ENCODE data around the gene DTNBP1. TPM values are rescaled to one million over a fixed set of nuclear protein-coding genes. Genes with fewer than 3 reads are reported as not detected.

Gene DTNBP1
- total and polyA plus RNA-seq, 2 of the 13 experiments (the other 11 are each of a cell fraction or from before 2014, with no cell fraction given) = 6.6 to 19.1 TPM

DNA sequence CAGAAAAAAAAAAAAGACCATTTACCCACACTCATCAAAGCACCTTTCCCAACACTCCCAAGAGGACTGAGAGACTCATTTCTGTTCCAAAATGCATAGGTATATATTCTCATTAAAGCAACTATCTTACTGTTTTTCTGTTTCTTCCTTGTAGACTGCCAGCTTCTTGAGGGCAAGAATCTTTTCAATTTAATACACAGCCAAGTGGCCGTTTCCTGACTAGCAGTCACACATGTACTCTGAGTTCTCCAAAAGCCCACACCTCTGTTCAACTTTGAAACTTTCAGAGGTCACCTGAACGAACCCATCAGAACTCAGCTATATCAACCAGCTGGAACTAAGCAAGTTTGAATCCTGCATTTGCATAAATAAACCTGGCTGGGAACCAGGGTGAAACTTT lies 92.7 kb downstream of the DTNBP1 start:
- WGBS (ENCODE audit: low lambda C conversion rate) = 81% methylated on average over 2 of the region's 2 CpGs
- FAIRE-seq = no peak
- Histone ChIP-seq H3K9ac (ENCODE audit: insufficient read depth, low read depth, low read length) (no peak overlapping the region), H3K27ac (ENCODE audit: extremely low read length, insufficient read depth, low read length) (no peak overlapping the region), H3K79me2 (ENCODE audit: insufficient read depth, low read length) (no peaks in the 10 kb centered on the region), H3K4me1 (ENCODE audit: insufficient read depth, low read length) (peaks cover 11% of the 10 kb centered on the region), H2AFZ (ENCODE audit: low read length) (no peak overlapping the region), H3K4me3 (replicated peaks in 1 of 3; ENCODE audit: insufficient read depth in 1 of 3, low read depth in 2 of 3, low read length in 3 of 3) (no peak overlapping the region), H3K9me3 (ENCODE audit: low read length) (no peaks in the 10 kb centered on the region), H3K4me2 (ENCODE audit: low read depth, low read length) (no peak overlapping the region), H3K36me3 (replicated peaks in 1 of 2; ENCODE audit: control insufficient read depth in 1 of 2, insufficient read depth in 2 of 2, low read length in 2 of 2) (no peaks in the 10 kb centered on the region), H3K27me3 (ENCODE audit: control insufficient read depth in 1 of 2, insufficient read depth in 2 of 2, low read length in 2 of 2) (no peaks in the 10 kb centered on the region), H4K20me1 (ENCODE audit: insufficient read depth, low read length) (no peaks in the 10 kb centered on the region)
- no TSS peak for BruUV-seq (replicated peaks)
- ATAC-seq = no peak
- intact Hi-C loops (cut with micrococcal nuclease; ENCODE audit: unreplicated experiment) = no loop called here
- POLR2A ChIA-PET = no interaction called here
- in situ Hi-C loops (cut with HindIII; ENCODE audit: extremely low pct_ligation_motif_present, low pct_unique_long_range_greater_than_20kb) = no loop called here
- no peak for TF ChIP-seq PLRG1 (conservative IDR thresholded peaks at IDR 0.05)
- no peak for TF ChIP-seq ZNF570 (CRISPR knock-in tag; IDR thresholded peaks at IDR 0.05; ENCODE audit: borderline replicate concordance)
- TF ChIP-seq ZNF773 (CRISPR knock-in tag; IDR thresholded peaks at IDR 0.05; ENCODE audit: borderline replicate concordance) = no peak
- CTCF ChIA-PET (ENCODE audit: low intra/inter-chr PET ratio, low total read pairs) = no interaction called here
- DNase-seq (ENCODE audit: low spot score) = no peak

DNA sequence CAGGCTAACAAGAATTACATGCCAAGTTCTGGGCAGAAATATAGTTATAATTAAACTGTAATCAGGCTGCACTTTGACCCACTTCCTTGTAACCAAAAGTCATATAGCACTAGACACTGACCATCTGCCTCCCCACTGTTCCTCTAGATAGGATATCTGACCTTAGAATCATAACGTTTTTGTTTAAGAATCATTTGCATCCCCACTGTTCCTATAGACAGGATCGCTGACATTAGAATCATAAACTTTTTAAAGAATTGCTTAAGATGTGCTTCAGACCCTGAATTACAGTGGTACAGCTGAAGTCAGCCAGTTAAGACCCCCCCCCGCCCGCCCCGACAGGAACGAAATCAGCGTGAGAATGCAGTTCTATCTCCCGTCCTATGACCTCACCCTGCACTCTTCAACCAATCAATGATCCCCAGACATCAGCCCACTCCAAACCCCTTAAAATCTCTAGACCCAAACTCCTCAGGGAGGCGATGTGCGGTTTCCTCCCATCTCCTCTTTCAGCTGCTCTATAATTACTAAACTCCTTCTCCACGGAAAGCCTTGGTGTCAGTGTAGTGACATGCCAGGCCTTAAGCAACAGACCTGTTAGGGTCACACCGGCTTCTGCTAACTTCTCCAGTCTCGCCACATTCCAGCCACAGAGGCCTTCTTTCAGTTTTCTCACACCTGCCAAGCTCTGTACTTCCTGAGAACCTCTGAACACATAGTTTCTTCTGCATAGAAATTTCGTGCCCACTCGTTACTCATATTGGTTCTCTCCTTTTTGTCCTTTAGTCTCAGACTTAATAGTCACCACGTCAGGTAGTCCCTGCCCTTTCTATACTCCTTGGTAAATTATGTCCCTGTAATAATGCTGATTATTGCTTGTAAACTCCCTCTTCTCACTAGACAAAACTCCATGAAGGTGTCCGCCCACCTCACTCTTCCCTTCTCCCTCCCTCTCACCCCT lies 93.5 kb downstream of the DTNBP1 start:
- CTCF ChIA-PET (ENCODE audit: low intra/inter-chr PET ratio, low total read pairs) = no interaction called here
- WGBS (ENCODE audit: low lambda C conversion rate) = 93% methylated on average over 17 of the region's 17 CpGs

More for the DNA sequence above, 93.5 kb downstream of the DTNBP1 start:
- H4K20me1 ChIP-seq (ENCODE audit: insufficient read depth, low read length) = no peaks in the 10 kb centered on the region
- no peak for FAIRE-seq
- no TSS peak for BruUV-seq (replicated peaks)
- H3K36me3 ChIP-seq (replicated peaks in 1 of 2; ENCODE audit: control insufficient read depth in 1 of 2, insufficient read depth in 2 of 2, low read length in 2 of 2) = no peaks in the 10 kb centered on the region
- no peak overlapping the region for H3K9ac ChIP-seq (ENCODE audit: insufficient read depth, low read depth, low read length)
- H2AFZ ChIP-seq (ENCODE audit: low read length) = no peak overlapping the region
- no peak for DNase-seq (ENCODE audit: low spot score)
- TF ChIP-seq JUNB (CRISPR knock-in tag; IDR thresholded peaks at IDR 0.05; ENCODE audit: borderline replicate concordance) (0 out of 2 replicates have a peak, but pooled peaks have one; percentile 19), ZKSCAN8 (CRISPR knock-in tag; IDR thresholded peaks at IDR 0.05; ENCODE audit: borderline replicate concordance) (no peak)
- H3K4me2 ChIP-seq (ENCODE audit: low read depth, low read length) = no peak overlapping the region
- POLR2A ChIA-PET = no interaction called here
- no peaks in the 10 kb centered on the region for H3K79me2 ChIP-seq (ENCODE audit: insufficient read depth, low read length)
- H3K9me3 ChIP-seq (ENCODE audit: low read length) = no peaks in the 10 kb centered on the region
- no peak overlapping the region for H3K27ac ChIP-seq (ENCODE audit: extremely low read length, insufficient read depth, low read length)
- no peak overlapping the region for H3K4me3 ChIP-seq (replicated peaks in 1 of 3; ENCODE audit: insufficient read depth in 1 of 3, low read depth in 2 of 3, low read length in 3 of 3)
- ATAC-seq = no peak
- peaks cover 17% of the 10 kb centered on the region for H3K4me1 ChIP-seq (ENCODE audit: insufficient read depth, low read length)
- no peaks in the 10 kb centered on the region for H3K27me3 ChIP-seq (ENCODE audit: control insufficient read depth in 1 of 2, insufficient read depth in 2 of 2, low read length in 2 of 2)
- intact Hi-C loops (cut with micrococcal nuclease; ENCODE audit: unreplicated experiment) (no loop called here), in situ Hi-C loops (cut with HindIII; ENCODE audit: extremely low pct_ligation_motif_present, low pct_unique_long_range_greater_than_20kb) (no loop called here)

Measured in HepG2 (cell line).